MM.1S (cell line): ENCODE results near the gene KRT5.

ENCODE experiments used
- DNase-seq: peaks from one replicate; pipeline ENCODE4 v3.0.0-alpha.2; 2015
- H2AFZ ChIP-seq: fragments of 300-600 bp; sonication (generic); 2 replicates; pipeline ENCODE4 v1.6.0; 2016; ENCODE audit warnings: antibody characterized with exemption, low read length
- H3F3A ChIP-seq: fragments of 300-600 bp; sonication (generic); 2 replicates; pipeline ENCODE4 v1.6.1; 2016; ENCODE audit warnings: mild to moderate bottlenecking, antibody characterized with exemption, low read length, moderate library complexity, mixed read lengths; ENCODE audit not compliant: insufficient read depth
- H3K27ac ChIP-seq: fragments of 300-600 bp; sonication (generic); 2 replicates; pipeline ENCODE4 v1.5.1; 2016; ENCODE audit warnings: mild to moderate bottlenecking, low read length
- H3K27me3 ChIP-seq: fragments of 300-600 bp; sonication (generic); replicated peaks from 2 replicates; pipeline ENCODE4 v1.6.0; 2016; ENCODE audit warnings: low read length; ENCODE audit not compliant: insufficient read depth
- H3K36me3 ChIP-seq: fragments of 300-600 bp; sonication (generic); replicated peaks from 2 replicates; pipeline ENCODE4 v1.6.1; 2016; ENCODE audit warnings: mild to moderate bottlenecking, low read length, mixed read lengths; ENCODE audit not compliant: insufficient read depth
- H3K4me1 ChIP-seq: fragments of 300-600 bp; sonication (generic); 2 replicates; pipeline ENCODE4 v1.6.1; 2016; ENCODE audit warnings: low read length, mixed read lengths
- H3K4me2 ChIP-seq: fragments of 300-600 bp; sonication (generic); 2 replicates; pipeline ENCODE4 v1.6.0; 2016; ENCODE audit warnings: low read depth, low read length
- H3K4me3 ChIP-seq: fragments of 300-600 bp; sonication (generic); 2 replicates; pipeline ENCODE4 v1.5.1; 2016; ENCODE audit warnings: low read length, mixed read lengths
- H3K79me2 ChIP-seq: fragments of 300-600 bp; sonication (generic); 2 replicates; pipeline ENCODE4 v1.6.1; 2016; ENCODE audit warnings: mixed run types, low read length, mixed read lengths
- H3K9ac ChIP-seq: fragments of 300-600 bp; sonication (generic); 2 replicates; pipeline ENCODE4 v1.6.1; 2016; ENCODE audit warnings: low read length, mixed read lengths
- H3K9me2 ChIP-seq: fragments of 300-600 bp; sonication (generic); replicated peaks from 2 replicates; pipeline ENCODE4 v1.6.1; 2016; ENCODE audit warnings: mild to moderate bottlenecking, low read length, mixed read lengths; ENCODE audit not compliant: insufficient read depth
- H3K9me3 ChIP-seq: fragments of 300-600 bp; sonication (generic); replicated peaks from 2 replicates; pipeline ENCODE4 v1.6.1; 2016; ENCODE audit warnings: mild to moderate bottlenecking, low read length, mixed read lengths; ENCODE audit not compliant: insufficient read depth
- H4K20me1 ChIP-seq: fragments of 300-600 bp; sonication (generic); 2 replicates; pipeline ENCODE4 v1.6.1; 2016; ENCODE audit warnings: mild to moderate bottlenecking, low read length, moderate library complexity, mixed read lengths; ENCODE audit not compliant: insufficient read depth
- EZH2 ChIP-seq: fragments of 300-600 bp; sonication (generic); optimal IDR thresholded peaks from 2 replicates; pipeline ENCODE3; 2017; ENCODE audit warnings: low read depth, mild to moderate bottlenecking, antibody characterized with exemption, low read length, mixed read lengths
- EZH2phosphoT487 ChIP-seq: fragments of 300-600 bp; sonication (generic); IDR thresholded peaks from 2 replicates; pipeline ENCODE4 v1.6.1; 2018; ENCODE audit warnings: antibody characterized with exemption, low read length
- TF ChIP-seq, protein P1 (sequence below): fragments of 300-600 bp; sonication (generic); IDR thresholded peaks from 2 replicates; pipeline ENCODE4 v1.5.1; 2016; ENCODE audit warnings: antibody characterized with exemption, low read length, mixed read lengths

The KRT5 gene

DNA sequence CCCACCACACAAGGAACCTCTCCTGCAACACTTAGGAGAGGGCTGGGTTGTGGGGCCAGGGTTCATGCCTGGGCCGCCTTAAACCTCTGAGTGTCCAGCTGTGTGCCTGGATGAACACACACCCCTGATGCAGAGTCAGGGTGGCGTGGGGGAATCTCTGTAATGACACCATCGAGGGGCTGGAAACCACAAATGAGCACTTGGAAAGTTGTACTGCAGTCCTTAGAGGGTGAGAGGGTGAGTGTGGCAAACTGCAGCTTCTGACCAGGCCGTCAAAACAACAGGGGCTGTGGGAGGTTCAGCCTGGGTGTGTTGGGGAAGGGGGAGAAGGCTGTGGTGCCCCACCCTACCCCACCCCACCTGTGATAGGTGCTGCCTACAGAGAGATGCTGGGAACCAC, 12.4 kb upstream of the KRT5 start:
- no peaks in the 10 kb centered on the region for H4K20me1 ChIP-seq
- no peaks in the 10 kb centered on the region for H3K36me3 ChIP-seq
- no peak overlapping the region for H3K4me3 ChIP-seq
- H3K9ac ChIP-seq: no peak overlapping the region
- H3K27me3 ChIP-seq: peaks cover 34% of the 10 kb centered on the region
- H3K9me3 ChIP-seq: no peaks in the 10 kb centered on the region
- no peak overlapping the region for H2AFZ ChIP-seq
- no peak for TF ChIP-seq EZH2
- no peak for TF ChIP-seq EZH2phosphoT487
- TF ChIP-seq, protein P1, sequence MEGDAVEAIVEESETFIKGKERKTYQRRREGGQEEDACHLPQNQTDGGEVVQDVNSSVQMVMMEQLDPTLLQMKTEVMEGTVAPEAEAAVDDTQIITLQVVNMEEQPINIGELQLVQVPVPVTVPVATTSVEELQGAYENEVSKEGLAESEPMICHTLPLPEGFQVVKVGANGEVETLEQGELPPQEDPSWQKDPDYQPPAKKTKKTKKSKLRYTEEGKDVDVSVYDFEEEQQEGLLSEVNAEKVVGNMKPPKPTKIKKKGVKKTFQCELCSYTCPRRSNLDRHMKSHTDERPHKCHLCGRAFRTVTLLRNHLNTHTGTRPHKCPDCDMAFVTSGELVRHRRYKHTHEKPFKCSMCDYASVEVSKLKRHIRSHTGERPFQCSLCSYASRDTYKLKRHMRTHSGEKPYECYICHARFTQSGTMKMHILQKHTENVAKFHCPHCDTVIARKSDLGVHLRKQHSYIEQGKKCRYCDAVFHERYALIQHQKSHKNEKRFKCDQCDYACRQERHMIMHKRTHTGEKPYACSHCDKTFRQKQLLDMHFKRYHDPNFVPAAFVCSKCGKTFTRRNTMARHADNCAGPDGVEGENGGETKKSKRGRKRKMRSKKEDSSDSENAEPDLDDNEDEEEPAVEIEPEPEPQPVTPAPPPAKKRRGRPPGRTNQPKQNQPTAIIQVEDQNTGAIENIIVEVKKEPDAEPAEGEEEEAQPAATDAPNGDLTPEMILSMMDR: no peak
- no peak overlapping the region for H3K27ac ChIP-seq
- H3F3A ChIP-seq: no peaks in the 10 kb centered on the region
- no peaks in the 10 kb centered on the region for H3K4me1 ChIP-seq
- H3K9me2 ChIP-seq: no peaks in the 10 kb centered on the region
- no peak for DNase-seq
- no peak overlapping the region for H3K4me2 ChIP-seq
- H3K79me2 ChIP-seq: no peaks in the 10 kb centered on the region

DNA sequence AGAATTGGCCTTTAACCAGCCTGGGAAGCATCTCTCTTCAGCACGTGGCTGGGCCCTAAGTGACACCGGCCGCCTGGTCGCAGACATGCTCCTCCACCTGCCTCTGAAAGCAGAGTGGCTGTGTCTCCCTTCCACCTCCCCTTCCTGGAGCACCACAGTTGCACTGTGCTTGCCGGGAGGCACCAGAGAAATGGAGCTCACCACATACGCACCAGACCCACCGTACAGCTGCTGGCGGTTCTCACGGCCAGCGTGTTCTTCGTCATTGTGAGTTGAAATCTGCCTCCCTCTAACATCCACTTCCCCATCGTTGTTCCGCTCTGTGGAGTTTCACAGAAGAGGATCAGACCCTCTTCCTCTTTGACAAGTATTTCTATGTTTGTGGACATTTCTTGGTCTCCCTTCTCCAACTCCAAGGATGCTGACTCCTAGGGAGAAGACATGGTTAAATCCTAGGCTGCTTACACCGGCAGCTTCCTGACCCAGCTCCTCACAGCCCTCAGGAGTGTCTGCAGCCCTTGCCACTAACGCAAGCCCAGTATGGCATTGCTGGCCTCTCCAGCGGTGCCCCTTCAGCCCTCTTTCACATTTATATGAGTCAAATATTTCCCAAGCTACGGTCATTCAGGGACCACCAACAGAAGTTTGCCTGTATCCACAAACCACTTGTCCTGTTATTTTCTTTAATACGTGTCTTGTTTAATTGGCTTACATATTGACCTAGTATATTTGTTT, 11.5 kb upstream of the KRT5 start:
- Histone ChIP-seq H3K4me3 (no peak overlapping the region), H2AFZ (no peak overlapping the region), H3K9me3 (no peaks in the 10 kb centered on the region), H3K36me3 (no peaks in the 10 kb centered on the region), H3K4me1 (no peaks in the 10 kb centered on the region), H3K4me2 (no peak overlapping the region), H3K9me2 (no peaks in the 10 kb centered on the region), H3K9ac (no peak overlapping the region), H3K79me2 (no peaks in the 10 kb centered on the region), H4K20me1 (no peaks in the 10 kb centered on the region), H3K27ac (no peak overlapping the region), H3K27me3 (peaks cover 29% of the 10 kb centered on the region), H3F3A (no peaks in the 10 kb centered on the region)
- no peak for DNase-seq
- TF ChIP-seq EZH2phosphoT487 (no peak), EZH2 (no peak)
- TF ChIP-seq, protein P1: no peak

DNA sequence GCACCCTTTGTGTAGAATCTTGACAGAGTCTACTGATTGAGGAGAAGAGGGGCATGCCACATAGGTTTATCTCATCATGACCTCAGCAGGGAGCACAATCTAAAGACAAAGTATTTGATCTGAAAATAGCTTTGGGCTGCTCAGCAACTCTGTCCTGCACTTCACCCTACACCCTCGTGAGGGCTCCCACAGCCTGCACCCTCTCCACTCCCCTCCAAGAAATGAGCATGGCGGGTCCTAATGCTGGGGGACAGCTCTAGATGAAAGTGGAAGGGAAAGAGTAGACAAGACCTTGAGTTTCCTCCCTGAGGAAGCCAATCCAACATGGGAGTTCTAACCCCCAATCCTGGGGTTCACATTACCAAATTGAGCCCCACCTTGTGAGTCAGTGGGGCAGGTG, 10.7 kb upstream of the KRT5 start:
- H3K36me3 ChIP-seq: no peaks in the 10 kb centered on the region

More for the DNA sequence above, 10.7 kb upstream of the KRT5 start:
- Histone ChIP-seq H2AFZ (no peak overlapping the region), H3K9me2 (no peaks in the 10 kb centered on the region), H3K79me2 (no peaks in the 10 kb centered on the region), H3K27me3 (peaks cover 35% of the 10 kb centered on the region), H3K4me2 (no peak overlapping the region), H3K27ac (no peak overlapping the region), H4K20me1 (no peaks in the 10 kb centered on the region), H3F3A (no peaks in the 10 kb centered on the region), H3K9ac (no peak overlapping the region), H3K9me3 (no peaks in the 10 kb centered on the region), H3K4me1 (no peaks in the 10 kb centered on the region), H3K4me3 (no peak overlapping the region)
- TF ChIP-seq EZH2phosphoT487 (no peak), EZH2 (no peak)
- TF ChIP-seq, protein P1: no peak
- no peak for DNase-seq
